Effector memory CD4-positive, alpha-beta T cell (primary cell): ENCODE measurements around the gene STAG1.
"Not testable (repeated sequence)": the region's sequence is repeated elsewhere in the genome, so short reads cannot be mapped to it uniquely, and the experiment has no call there.

Source experiments
- DNase-seq, 3 donors: peaks; one replicate each; pipeline ENCODE4 v3.0.0-alpha.2; 2020
- H3K27ac ChIP-seq: 2 replicates; pipeline ENCODE4 v1.7.0; 2013; ENCODE audit warnings: mild to moderate bottlenecking, low read length, moderate library complexity; ENCODE audit not compliant: insufficient read depth, poor library complexity, severe bottlenecking
- H3K27me3 ChIP-seq: replicated peaks from 2 replicates; pipeline ENCODE4 v1.7.0; 2013; ENCODE audit warnings: mild to moderate bottlenecking, low read length; ENCODE audit not compliant: insufficient read depth, control insufficient read depth, poor library complexity, severe bottlenecking
- H3K36me3 ChIP-seq: 2 replicates; pipeline ENCODE4 v1.7.0; 2013; ENCODE audit warnings: mild to moderate bottlenecking, low read length, moderate library complexity; ENCODE audit not compliant: control insufficient read depth, insufficient read depth
- H3K4me1 ChIP-seq: 2 replicates; pipeline ENCODE4 v1.7.0; 2013; ENCODE audit warnings: low read length, mild to moderate bottlenecking; ENCODE audit not compliant: control insufficient read depth, insufficient read depth, poor library complexity, severe bottlenecking
- H3K4me3 ChIP-seq: 2 replicates; pipeline ENCODE4 v1.7.0; 2013; ENCODE audit warnings: low read length, low read depth, mild to moderate bottlenecking; ENCODE audit not compliant: insufficient read depth, poor library complexity, severe bottlenecking
- H3K9me3 ChIP-seq: 2 replicates; pipeline ENCODE4 v1.7.0; 2013; ENCODE audit warnings: mild to moderate bottlenecking, low read length, moderate library complexity; ENCODE audit not compliant: control insufficient read depth

The STAG1 gene

DNA sequence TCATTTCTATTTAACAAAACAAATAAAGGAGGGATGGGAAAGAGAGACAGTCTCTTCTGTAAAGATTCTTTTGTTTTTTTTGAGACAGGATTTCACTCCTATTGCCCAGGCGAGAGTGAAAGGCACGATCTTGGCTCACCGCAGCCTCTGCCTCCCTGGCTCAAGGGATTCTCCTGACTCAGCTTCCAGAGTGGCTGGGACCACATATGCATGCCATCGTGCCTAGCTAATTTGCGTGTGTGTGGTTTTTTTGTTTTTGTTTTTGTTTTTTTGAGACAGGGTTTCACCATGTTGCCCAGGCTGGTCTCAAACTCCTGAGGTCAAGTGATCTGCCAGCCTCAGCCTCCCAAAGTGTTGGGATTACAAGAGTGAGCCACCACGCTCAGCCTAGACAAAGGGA is 23.3 kb downstream of the STAG1 start:
- Histone ChIP-seq H3K27ac (no peak overlapping the region), H3K36me3 (no peaks in the 10 kb centered on the region), H3K4me1 (peaks cover 22% of the 10 kb centered on the region), H3K4me3 (no peak overlapping the region), H3K9me3 (no peaks in the 10 kb centered on the region), H3K27me3 (no peaks in the 10 kb centered on the region)
- DNase-seq = no peak

DNA sequence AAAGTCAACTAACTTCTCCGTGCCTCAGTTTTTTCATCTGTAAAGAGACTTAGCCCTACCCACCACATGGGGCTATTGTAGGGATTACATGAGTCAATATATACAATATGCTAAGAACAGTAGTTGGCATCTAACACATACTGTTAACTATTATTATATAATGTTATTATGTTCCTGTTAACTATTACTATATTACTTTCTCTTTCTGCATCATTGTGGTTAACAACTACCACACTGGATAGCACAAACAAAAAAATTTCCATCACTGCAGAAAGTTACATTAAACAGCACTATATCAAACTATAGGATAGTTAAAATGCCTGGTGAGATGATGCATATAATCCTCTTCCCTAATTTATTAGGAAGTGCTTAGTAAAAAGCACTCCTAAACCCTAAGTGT is 23.7 kb downstream of the STAG1 start:
- H3K36me3 ChIP-seq = no peaks in the 10 kb centered on the region
- no peak overlapping the region for H3K27ac ChIP-seq
- no peaks in the 10 kb centered on the region for H3K27me3 ChIP-seq
- no peak overlapping the region for H3K4me3 ChIP-seq
- no peak for DNase-seq
- peaks cover 22% of the 10 kb centered on the region for H3K4me1 ChIP-seq
- H3K9me3 ChIP-seq = no peaks in the 10 kb centered on the region

DNA sequence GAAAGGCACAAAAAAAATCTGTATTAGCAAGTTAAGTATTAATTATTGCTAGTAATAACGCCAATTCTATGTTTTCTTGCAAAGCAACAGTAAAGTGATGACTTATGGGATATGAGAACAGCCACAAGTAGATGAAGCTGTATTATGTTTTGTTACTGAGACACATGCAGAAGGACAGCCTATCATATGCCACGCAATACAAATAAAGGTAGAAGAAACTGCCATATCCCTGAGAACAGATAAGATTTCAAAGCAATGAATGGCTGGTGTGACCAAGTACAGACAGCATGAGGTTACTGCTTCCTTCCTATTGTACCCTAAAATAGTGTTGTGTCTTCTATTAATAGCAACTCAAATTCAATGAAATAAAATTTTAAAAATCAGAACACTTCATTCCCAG is 26.7 kb downstream of the STAG1 start:
- Histone ChIP-seq H3K4me3 (no peak overlapping the region), H3K9me3 (no peaks in the 10 kb centered on the region), H3K36me3 (no peaks in the 10 kb centered on the region), H3K4me1 (peaks cover 15% of the 10 kb centered on the region), H3K27ac (no peak overlapping the region), H3K27me3 (no peaks in the 10 kb centered on the region)
- DNase-seq = no peak

DNA sequence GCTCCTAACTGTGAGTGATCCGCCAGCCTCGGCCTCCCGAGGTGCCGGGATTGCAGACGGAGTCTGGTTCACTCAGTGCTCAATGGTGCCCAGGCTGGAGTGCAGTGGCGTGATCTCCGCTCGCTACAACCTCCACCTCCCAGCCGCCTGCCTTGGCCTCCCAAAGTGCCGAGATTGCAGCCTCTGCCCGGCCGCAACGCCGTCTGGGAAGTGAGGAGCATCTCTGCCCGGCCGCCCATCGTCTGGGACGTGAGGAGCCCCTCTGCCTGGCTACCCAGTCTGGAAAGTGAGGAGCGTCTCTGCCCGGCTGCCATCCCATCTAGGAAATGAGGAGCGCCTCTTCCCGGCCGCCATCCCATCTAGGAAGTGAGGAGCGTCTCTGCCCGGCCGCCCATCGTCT is 29.3 kb downstream of the STAG1 start:
- H3K4me1 ChIP-seq = peaks cover 12% of the 10 kb centered on the region
- H3K4me3 ChIP-seq, H3K36me3 ChIP-seq, H3K27me3 ChIP-seq, DNase-seq, H3K9me3 ChIP-seq, H3K27ac ChIP-seq: not testable (repeated sequence)

DNA sequence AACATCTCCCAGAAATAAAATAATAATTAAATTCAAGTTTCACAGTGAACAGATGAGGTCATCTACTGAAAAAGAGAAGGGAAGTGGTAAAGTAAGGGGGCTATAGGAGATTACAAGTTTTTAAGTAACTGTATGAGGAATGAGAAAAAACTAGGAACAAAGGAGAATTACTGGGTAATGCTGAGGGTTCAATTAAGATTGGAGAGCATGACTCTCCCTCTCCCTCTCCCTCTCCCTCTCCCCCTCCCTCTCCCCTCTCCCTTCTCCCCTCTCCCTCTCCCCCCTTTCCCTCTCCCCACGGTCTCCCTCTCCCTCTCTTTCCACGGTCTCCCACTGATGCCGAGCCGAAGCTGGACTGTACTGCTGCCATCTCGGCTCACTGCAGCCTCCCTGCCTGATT is 29.8 kb downstream of the STAG1 start:
- H3K36me3 ChIP-seq, H3K4me3 ChIP-seq, H3K27ac ChIP-seq, H3K9me3 ChIP-seq, DNase-seq, H3K27me3 ChIP-seq: not testable (repeated sequence)
- H3K4me1 ChIP-seq = peaks cover 12% of the 10 kb centered on the region

DNA sequence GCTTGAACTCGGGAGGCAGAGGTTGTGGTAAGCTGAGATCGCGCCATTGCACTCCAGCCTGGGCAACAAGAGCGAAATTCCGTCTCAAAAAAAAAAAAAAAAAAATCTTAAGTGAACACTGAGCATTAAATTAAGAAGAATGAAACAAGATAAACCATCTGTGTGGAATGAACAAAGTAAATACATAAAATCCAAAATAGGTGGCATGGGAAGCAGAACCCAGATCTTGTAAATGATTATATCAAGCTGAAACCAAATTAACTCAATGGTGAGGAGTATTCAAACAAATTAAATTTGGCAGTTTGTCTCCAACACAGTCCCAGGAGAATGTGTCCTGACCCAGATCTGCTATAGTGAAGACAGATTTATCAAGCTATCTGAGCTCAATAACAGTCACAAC is 32.1 kb downstream of the STAG1 start:
- H3K4me3 ChIP-seq = no peak overlapping the region
- no peak for DNase-seq
- no peaks in the 10 kb centered on the region for H3K27me3 ChIP-seq
- H3K36me3 ChIP-seq = no peaks in the 10 kb centered on the region
- peaks cover 5% of the 10 kb centered on the region for H3K4me1 ChIP-seq
- H3K27ac ChIP-seq = no peak overlapping the region
- H3K9me3 ChIP-seq = no peaks in the 10 kb centered on the region

DNA sequence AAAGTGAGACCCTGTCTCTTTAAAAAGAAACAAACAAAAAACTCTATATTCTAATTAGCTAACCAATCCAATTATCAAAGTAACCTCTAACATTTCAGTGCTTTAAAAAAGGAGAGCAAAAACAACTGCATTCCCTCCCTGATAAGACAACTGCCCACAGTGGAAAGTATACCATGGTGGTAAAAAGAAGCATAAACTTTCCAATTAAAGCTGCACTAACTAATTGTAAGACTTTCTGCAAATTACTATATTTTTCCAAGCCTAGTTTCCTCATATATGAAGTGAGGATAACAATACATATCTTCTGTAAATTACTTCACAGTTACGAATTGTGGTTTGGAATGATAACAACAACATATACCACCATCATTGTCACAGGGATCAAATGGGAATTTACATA is 35.5 kb downstream of the STAG1 start:
- no peaks in the 10 kb centered on the region for H3K27me3 ChIP-seq
- no peak for DNase-seq
- no peak overlapping the region for H3K4me3 ChIP-seq
- H3K4me1 ChIP-seq = peaks cover 5% of the 10 kb centered on the region
- H3K36me3 ChIP-seq = no peaks in the 10 kb centered on the region
- H3K9me3 ChIP-seq = no peaks in the 10 kb centered on the region
- no peak overlapping the region for H3K27ac ChIP-seq

DNA sequence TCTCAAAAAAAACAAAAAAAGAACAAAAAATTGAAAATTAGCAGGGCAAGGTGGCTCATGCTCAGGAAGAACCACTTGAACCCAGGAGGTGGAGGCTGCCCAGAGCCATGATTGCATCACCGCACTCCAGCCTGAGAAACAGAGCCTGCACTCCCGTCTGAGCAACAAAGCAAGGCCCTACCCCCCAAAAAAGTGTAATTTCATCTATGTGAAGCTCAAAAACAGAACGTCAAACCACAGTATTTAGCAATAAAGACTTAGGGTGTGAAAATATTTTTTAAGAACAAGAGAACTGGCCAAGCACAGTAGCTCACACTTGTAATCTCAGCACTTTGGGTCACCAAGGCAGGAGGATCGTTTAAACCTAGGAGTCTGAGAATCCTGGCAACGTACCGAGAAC is 38.2 kb downstream of the STAG1 start:
- Histone ChIP-seq H3K36me3 (peaks cover 5% of the 10 kb centered on the region), H3K4me3 (no peak overlapping the region), H3K27me3 (no peaks in the 10 kb centered on the region), H3K27ac (no peak overlapping the region), H3K4me1 (peaks cover 5% of the 10 kb centered on the region), H3K9me3 (no peaks in the 10 kb centered on the region)
- DNase-seq = no peak

DNA sequence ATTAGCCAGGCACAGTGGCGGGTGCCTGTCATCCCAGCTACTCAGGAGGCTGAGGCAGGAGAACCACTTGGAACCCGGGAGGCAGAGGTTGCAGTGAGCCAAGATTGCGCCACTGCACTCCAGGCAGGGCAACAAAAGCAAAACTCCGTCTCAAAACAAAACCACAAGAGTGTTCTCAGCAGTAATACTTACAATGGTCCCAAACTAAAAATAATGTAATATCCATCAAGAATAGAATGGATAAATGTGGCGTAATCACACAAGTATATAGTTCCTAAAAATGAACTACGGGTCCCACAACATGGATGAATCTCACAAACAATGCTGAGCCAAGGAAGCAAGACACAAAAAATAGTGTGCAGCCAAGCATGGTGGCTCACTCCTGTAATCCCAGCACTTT is 39.2 kb downstream of the STAG1 start:
- no peaks in the 10 kb centered on the region for H3K9me3 ChIP-seq
- no peak for DNase-seq
- H3K27ac ChIP-seq = no peak overlapping the region
- H3K36me3 ChIP-seq = peaks cover 5% of the 10 kb centered on the region
- no peaks in the 10 kb centered on the region for H3K27me3 ChIP-seq
- H3K4me3 ChIP-seq = no peak overlapping the region
- H3K4me1 ChIP-seq = peaks cover 5% of the 10 kb centered on the region

DNA sequence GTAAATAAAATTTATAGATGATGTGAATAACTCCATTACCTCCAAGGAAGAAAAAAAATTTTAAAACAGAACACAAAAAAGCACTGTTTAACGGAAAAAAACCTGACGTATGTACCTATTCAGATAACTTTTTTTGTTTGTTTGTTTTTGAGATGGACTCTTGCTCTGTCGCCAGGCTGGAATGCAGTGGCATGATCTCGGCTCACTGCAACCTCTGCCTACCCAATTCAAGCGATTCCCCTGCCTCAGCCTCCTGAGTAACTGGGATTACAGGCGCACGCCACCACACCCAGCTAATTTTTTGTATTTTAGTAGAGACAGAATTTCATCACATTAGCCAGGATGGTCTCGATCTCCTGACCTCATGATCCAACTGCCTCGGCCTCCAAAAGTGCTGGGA is 40.3 kb downstream of the STAG1 start:
- not testable (repeated sequence) for H3K27me3 ChIP-seq, H3K9me3 ChIP-seq, H3K27ac ChIP-seq, H3K36me3 ChIP-seq, DNase-seq, H3K4me1 ChIP-seq, H3K4me3 ChIP-seq

DNA sequence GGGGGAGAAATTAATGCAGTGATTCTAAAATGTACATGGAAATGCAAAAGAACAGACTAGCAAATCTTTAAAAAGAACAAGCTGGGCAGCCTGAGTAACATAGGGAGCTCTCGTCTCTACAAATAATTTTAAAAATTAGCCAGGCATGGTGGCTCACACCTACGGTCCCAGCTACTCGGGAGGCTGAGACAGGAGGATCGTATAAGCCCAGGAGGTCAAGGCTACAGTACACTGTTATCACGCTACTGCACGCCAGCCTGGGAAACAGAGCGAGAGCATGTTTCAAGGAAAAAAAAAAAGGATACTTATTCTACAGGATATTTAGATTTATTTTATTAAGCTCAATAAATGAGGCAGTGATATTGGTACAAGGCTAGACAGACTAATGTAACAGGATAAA is 40.9 kb downstream of the STAG1 start:
- DNase-seq = no peak
- Histone ChIP-seq H3K27me3 (no peaks in the 10 kb centered on the region), H3K9me3 (no peaks in the 10 kb centered on the region), H3K36me3 (peaks cover 5% of the 10 kb centered on the region), H3K4me1 (no peaks in the 10 kb centered on the region), H3K4me3 (no peak overlapping the region), H3K27ac (no peak overlapping the region)
